HG02588 (cell line): Measurements from ENCODE around the gene TSPAN15.

Experiments used
- ATAC-seq: cut with Tn5 transposase; IDR thresholded peaks from one replicate; pipeline ENCODE4 v1.9.1; 2021; ENCODE audit warnings: mild to moderate bottlenecking, moderate library complexity; ENCODE audit not compliant: unreplicated experiment

The TSPAN15 gene

GRCh38 chr10:69464801-69465401 lies 13.6 kb downstream of the TSPAN15 start:
- ATAC-seq, result peak; percentile 60

- no peak for ATAC-seq
Observed at GRCh38 chr10:69465457-69466157, 14.3 kb downstream of the TSPAN15 start.

- no peak for ATAC-seq
Observed at GRCh38 chr10:69466158-69466490, 14.9 kb downstream of the TSPAN15 start.

GRCh38 chr10:69466689-69467088 lies 15.4 kb downstream of the TSPAN15 start:
- ATAC-seq, result no peak

- ATAC-seq, result no peak
Observed at GRCh38 chr10:69467928-69468750, 16.9 kb downstream of the TSPAN15 start.

GRCh38 chr10:69468751-69469089 lies 17.5 kb downstream of the TSPAN15 start:
- no peak for ATAC-seq

GRCh38 chr10:69469976-69470375 lies 18.7 kb downstream of the TSPAN15 start:
- ATAC-seq, result no peak

- ATAC-seq, result no peak
Observed at GRCh38 chr10:69470463-69471384, 19.5 kb downstream of the TSPAN15 start.

- no peak for ATAC-seq
Observed at GRCh38 chr10:69472142-69472541, 20.9 kb downstream of the TSPAN15 start.

GRCh38 chr10:69472544-69472943 lies 21.3 kb downstream of the TSPAN15 start:
- ATAC-seq, result no peak

GRCh38 chr10:69473304-69473990 lies 22.2 kb downstream of the TSPAN15 start:
- no peak for ATAC-seq

- no peak for ATAC-seq
Observed at GRCh38 chr10:69474742-69475432, 23.6 kb downstream of the TSPAN15 start.

GRCh38 chr10:69475433-69475830 lies 24.2 kb downstream of the TSPAN15 start:
- no peak for ATAC-seq

GRCh38 chr10:69477968-69478597 lies 26.8 kb downstream of the TSPAN15 start:
- no peak for ATAC-seq

- ATAC-seq, result no peak
Observed at GRCh38 chr10:69479240-69480067, 28.2 kb downstream of the TSPAN15 start.

GRCh38 chr10:69480068-69480412 lies 28.8 kb downstream of the TSPAN15 start:
- no peak for ATAC-seq

GRCh38 chr10:69481305-69481704 lies 30.0 kb downstream of the TSPAN15 start:
- ATAC-seq, result no peak

- ATAC-seq, result no peak
Observed at GRCh38 chr10:69481811-69482524, 30.7 kb downstream of the TSPAN15 start.
